ENCODE data around the gene ORM2. TPM values are rescaled to one million over a fixed set of nuclear protein-coding genes. Genes with fewer than 3 reads are reported as not detected.

The ORM2 gene
- total and polyA plus RNA-seq, 7 donors = 0.68 TPM; not detected in 6

GRCh38 chr9:114336157-114336556 lies 6.5 kb downstream of the ORM2 start:
- Histone ChIP-seq H3K4me3 (no peak overlapping the region), H3K27me3 (ENCODE audit: insufficient read depth in 3 of 3, low read length in 2 of 3) (no peaks in the 10 kb centered on the region), H3K4me1 (no peaks in the 10 kb centered on the region), H3K27ac (no peak overlapping the region), H3K36me3 (ENCODE audit: insufficient read depth in 1 of 2, low read depth in 1 of 2) (peaks cover 0 to 7% of the 10 kb centered on the region in 2 donors), H3K9me3 (no peaks in the 10 kb centered on the region)
- no peak for TF ChIP-seq CTCF (IDR thresholded peaks at IDR 0.05)
- intact Hi-C loops (cut with DNase I) = no loop called here
- WGBS, 3 donors = 76 to 83% (median 81%) methylated on average over 10 of the region's 10 CpGs
- DNase-seq = no peak
- ATAC-seq = no peak

DNA sequence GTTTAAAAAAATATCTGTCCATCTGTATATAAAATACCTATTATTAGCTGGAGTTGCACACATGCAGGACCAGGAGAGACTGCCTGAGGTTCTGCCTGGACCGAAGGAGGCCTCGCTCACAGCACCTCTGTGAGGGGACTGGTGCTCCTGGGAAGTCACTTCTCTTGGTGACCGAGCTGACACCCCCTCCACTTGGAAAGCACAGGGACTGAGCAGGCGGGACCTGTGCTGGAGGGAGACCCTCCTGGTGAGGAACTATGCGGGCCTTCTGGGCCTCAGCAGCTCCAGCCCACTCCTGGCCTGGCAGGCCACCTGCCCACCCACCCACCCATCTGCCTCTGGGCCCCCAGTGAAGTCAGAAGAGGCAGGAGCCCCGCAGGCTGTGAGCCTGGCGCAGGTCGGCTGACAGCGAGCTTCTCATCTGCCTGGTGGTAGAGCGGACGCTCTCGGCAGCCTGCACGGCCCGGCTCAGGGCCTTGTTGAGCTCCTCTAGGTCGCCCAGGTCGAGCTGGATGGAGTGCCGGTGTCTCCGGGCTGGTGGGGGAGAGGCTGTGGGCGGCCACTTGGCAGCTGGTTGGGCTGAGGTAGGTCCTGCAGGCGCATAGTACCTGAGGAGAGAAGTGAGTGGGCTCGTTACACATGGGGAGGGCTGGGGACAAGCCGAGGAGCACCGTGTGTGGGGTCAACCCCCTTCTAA lies 7.2 kb downstream of the ORM2 start:
- Histone ChIP-seq H3K27ac (no peak overlapping the region), H3K36me3 (ENCODE audit: insufficient read depth in 1 of 2, low read depth in 1 of 2) (peaks cover 0 to 8% of the 10 kb centered on the region in 2 donors), H3K27me3 (ENCODE audit: insufficient read depth in 3 of 3, low read length in 2 of 3) (no peaks in the 10 kb centered on the region), H3K4me1 (no peaks in the 10 kb centered on the region), H3K9me3 (no peaks in the 10 kb centered on the region), H3K4me3 (no peak overlapping the region)
- TF ChIP-seq CTCF (IDR thresholded peaks at IDR 0.05) = no peak
- ATAC-seq (no peak), DNase-seq (no peak)
- whole genome bisulfite sequencing, 3 donors = 90 to 92% (median 91%) methylated on average over 22 to 23 of the region's 23 CpGs
- intact Hi-C loops (cut with DNase I) = no loop called here

- 93 to 95% (median 94%) methylated on average over 2 of the region's 2 CpGs for WGBS, 3 donors
- Histone ChIP-seq H3K9me3 (no peaks in the 10 kb centered on the region), H3K36me3 (ENCODE audit: insufficient read depth in 1 of 2, low read depth in 1 of 2) (peaks cover 0 to 10% of the 10 kb centered on the region in 2 donors), H3K4me1 (no peaks in the 10 kb centered on the region), H3K4me3 (no peak overlapping the region), H3K27ac (no peak overlapping the region), H3K27me3 (ENCODE audit: insufficient read depth in 3 of 3, low read length in 2 of 3) (no peaks in the 10 kb centered on the region)
- ATAC-seq (no peak), DNase-seq (no peak)
- intact Hi-C loops (cut with DNase I) = no loop called here
- TF ChIP-seq CTCF (IDR thresholded peaks at IDR 0.05) = no peak
These were observed 8.5 kb downstream of the ORM2 start for GRCh38 chr9:114338187-114338586.

- DNase-seq = peak; percentile 44 to 69
- WGBS, 3 donors = 79 to 86% (median 84%) methylated on average over 16 of the region's 16 CpGs
- peak in 2 of 4 donors; percentile 40 to 52 for ATAC-seq
These were observed 9.7 kb downstream of the ORM2 start for GRCh38 chr9:114339130-114339908.

More at GRCh38 chr9:114339130-114339908, 9.7 kb downstream of the ORM2 start:
- intact Hi-C loops (cut with DNase I) = no loop called here
- H3K4me3 ChIP-seq = no peak overlapping the region
- no peaks in the 10 kb centered on the region for H3K9me3 ChIP-seq
- no peaks in the 10 kb centered on the region for H3K4me1 ChIP-seq
- no peaks in the 10 kb centered on the region for H3K27me3 ChIP-seq (ENCODE audit: insufficient read depth in 3 of 3, low read length in 2 of 3)
- H3K36me3 ChIP-seq (ENCODE audit: insufficient read depth in 1 of 2, low read depth in 1 of 2) = peaks cover 0 to 10% of the 10 kb centered on the region in 2 donors
- peak; percentile 52 for TF ChIP-seq CTCF (IDR thresholded peaks at IDR 0.05)
- H3K27ac ChIP-seq = no peak overlapping the region

All from psoas muscle (tissue), 8 donors.